Muscle of leg (tissue), 11 donors: ENCODE results near the gene PGBD4. TPM values are rescaled to one million over a fixed set of nuclear protein-coding genes. Genes with fewer than 3 reads are reported as not detected.
"Not testable (repeated sequence)": the region's sequence is repeated elsewhere in the genome, so short reads cannot be mapped to it uniquely, and the experiment has no call there.

Experiments
- DNase-seq: peaks from one replicate; pipeline ENCODE4 v3.0.0; 2013
- H3K27ac ChIP-seq: one replicate; pipeline ENCODE4 v1.5.1; 2013; ENCODE audit warnings: mild to moderate bottlenecking, low read length, control low read depth
- H3K27me3 ChIP-seq: one replicate; pipeline ENCODE4 v1.6.1; 2013; ENCODE audit warnings: low read length; ENCODE audit not compliant: control insufficient read depth, insufficient read depth
- H3K36me3 ChIP-seq: one replicate; pipeline ENCODE4 v1.6.1; 2013; ENCODE audit warnings: low read length; ENCODE audit not compliant: control insufficient read depth, insufficient read depth
- H3K4me1 ChIP-seq: one replicate; pipeline ENCODE4 v1.6.1; 2013; ENCODE audit warnings: low read length; ENCODE audit not compliant: control insufficient read depth, insufficient read depth
- H3K4me3 ChIP-seq: one replicate; pipeline ENCODE4 v1.5.1; 2013; ENCODE audit warnings: low read length, control low read depth
- H3K9me3 ChIP-seq: replicated peaks from 2 replicates; pipeline ENCODE4 v1.6.1; 2013; ENCODE audit warnings: low read depth, low read length; ENCODE audit not compliant: control insufficient read depth
- WGBS: methylation state at CpG from one replicate; pipeline ENCODE4 v1.1.5; 2013; ENCODE audit warnings: missing lambda C conversion rate; ENCODE audit not compliant: insufficient coverage; 5-methylcytosine and 5-hydroxymethylcytosine counted together
- polyA plus RNA-seq, 8 donors: library from polyadenylated mRNA; unstranded; fragments of 120-200 nt; gene quantifications; one replicate each; pipeline versions ENCODE4 v1.2.1 to v1.2.3, GENCODE V29; 2013; ENCODE audit warnings: inconsistent platforms in 1 of 8, low replicate concordance in 1 of 8; ENCODE audit not compliant: insufficient read length in 8 of 8, insufficient read depth in 1 of 8
- total RNA-seq: library from RNA; stranded (reverse); fragments of 120-200 nt; gene quantifications from one replicate; pipeline ENCODE4 v1.2.4, GENCODE V29; 2013

The PGBD4 gene
- total and polyA plus RNA-seq, 9 donors, result 1.0 to 1.9 (median 1.3) TPM

- H3K27me3 ChIP-seq, result no peaks in the 10 kb centered on the region
- no peaks in the 10 kb centered on the region for H3K4me1 ChIP-seq
- DNase-seq, result peak; percentile 51
- no peak overlapping the region for H3K4me3 ChIP-seq
- H3K36me3 ChIP-seq, result no peaks in the 10 kb centered on the region
- WGBS, result 68% methylated on average over 2 of the region's 5 CpGs
- no peak overlapping the region for H3K27ac ChIP-seq
- no peaks in the 10 kb centered on the region for H3K9me3 ChIP-seq
These were observed 8.1 kb downstream of the PGBD4 start for GRCh38 chr15:34109797-34110663.

DNA sequence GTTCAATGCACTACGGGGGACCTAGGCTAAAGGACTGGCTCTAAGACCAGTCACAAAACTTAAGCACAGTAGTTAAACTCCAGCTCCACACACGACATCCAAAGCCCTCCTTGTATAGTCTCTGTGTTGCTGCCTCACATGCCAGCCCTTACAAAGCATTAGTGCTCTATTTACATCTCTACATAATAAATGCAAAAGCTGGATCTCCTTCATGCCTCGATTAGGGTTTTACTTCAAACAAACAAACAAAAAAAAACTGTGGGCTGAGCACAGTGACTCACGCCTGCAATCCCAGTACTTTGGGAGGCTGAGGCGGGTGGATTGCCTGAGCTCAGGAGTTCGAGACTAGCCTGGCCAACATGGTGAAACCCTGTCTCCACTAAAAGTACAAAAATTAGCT, 9.6 kb downstream of the PGBD4 start:
- Histone ChIP-seq H3K9me3 (no peaks in the 10 kb centered on the region), H3K4me1 (no peaks in the 10 kb centered on the region), H3K27ac (no peak overlapping the region), H3K27me3 (no peaks in the 10 kb centered on the region), H3K36me3 (no peaks in the 10 kb centered on the region), H3K4me3 (no peak overlapping the region)
- WGBS, result 73% methylated on average over 3 of the region's 6 CpGs
- no peak for DNase-seq

- Histone ChIP-seq H3K27ac (no peak overlapping the region), H3K4me1 (peaks cover 3% of the 10 kb centered on the region), H3K36me3 (no peaks in the 10 kb centered on the region), H3K27me3 (no peaks in the 10 kb centered on the region), H3K9me3 (no peaks in the 10 kb centered on the region), H3K4me3 (no peak overlapping the region)
- WGBS, result no CpG with 5 or more reads among the region's 2 CpGs
- no peak for DNase-seq
These were observed 12.3 kb downstream of the PGBD4 start for GRCh38 chr15:34114215-34114614.

GRCh38 chr15:34114739-34115138, 12.9 kb downstream of the PGBD4 start:
- Histone ChIP-seq H3K27me3 (no peaks in the 10 kb centered on the region), H3K4me1 (peaks cover 5% of the 10 kb centered on the region), H3K27ac (no peak overlapping the region), H3K4me3 (no peak overlapping the region), H3K9me3 (no peaks in the 10 kb centered on the region), H3K36me3 (no peaks in the 10 kb centered on the region)
- 81% methylated on average over 3 of the region's 3 CpGs for WGBS
- no peak for DNase-seq

GRCh38 chr15:34116620-34117019, 14.7 kb downstream of the PGBD4 start:
- peak; percentile 70 for DNase-seq
- Histone ChIP-seq H3K27ac (peak overlapping the region; percentile 42), H3K4me3 (no peak overlapping the region), H3K9me3 (no peaks in the 10 kb centered on the region), H3K27me3 (no peaks in the 10 kb centered on the region), H3K36me3 (no peaks in the 10 kb centered on the region), H3K4me1 (peaks cover 5% of the 10 kb centered on the region)
- 56% methylated on average over 1 of the region's 2 CpGs for WGBS

GRCh38 chr15:34119291-34119690, 17.4 kb downstream of the PGBD4 start:
- H3K27me3 ChIP-seq, result no peaks in the 10 kb centered on the region
- no CpG with 5 or more reads among the region's 4 CpGs for WGBS

DNA sequence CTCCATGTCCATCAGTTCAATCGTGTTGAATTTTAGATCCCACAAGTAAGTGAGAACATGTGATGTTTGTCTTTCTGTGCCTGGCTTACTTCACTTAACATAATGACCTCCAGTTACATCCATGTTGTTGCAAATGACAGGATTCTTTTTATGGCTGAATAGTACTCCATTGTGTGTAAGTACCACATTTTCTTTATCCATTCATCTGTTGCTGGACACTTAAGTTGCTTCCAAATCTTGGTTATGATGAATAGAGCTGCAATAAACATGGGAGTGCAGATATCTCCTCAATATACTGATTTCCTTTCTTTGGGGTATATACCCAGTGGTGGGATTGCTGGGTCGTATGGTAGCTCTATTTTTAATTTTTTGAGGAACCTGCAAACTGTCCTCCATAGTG, 18.5 kb downstream of the PGBD4 start:
- not testable (repeated sequence) for H3K9me3 ChIP-seq, H3K36me3 ChIP-seq, H3K4me3 ChIP-seq, H3K27ac ChIP-seq, H3K27me3 ChIP-seq, DNase-seq
- no CpG with 5 or more reads among the region's 2 CpGs for WGBS
- peaks cover 28% of the 10 kb centered on the region for H3K4me1 ChIP-seq

More at GRCh38 chr15:34119291-34119690, 17.4 kb downstream of the PGBD4 start:
- peak overlapping the region; percentile 67 for H3K27ac ChIP-seq
- H3K4me1 ChIP-seq, result peaks cover 18% of the 10 kb centered on the region
- no peaks in the 10 kb centered on the region for H3K36me3 ChIP-seq
- H3K9me3 ChIP-seq, result no peaks in the 10 kb centered on the region
- DNase-seq, result peak; percentile 37
- H3K4me3 ChIP-seq, result no peak overlapping the region

DNA sequence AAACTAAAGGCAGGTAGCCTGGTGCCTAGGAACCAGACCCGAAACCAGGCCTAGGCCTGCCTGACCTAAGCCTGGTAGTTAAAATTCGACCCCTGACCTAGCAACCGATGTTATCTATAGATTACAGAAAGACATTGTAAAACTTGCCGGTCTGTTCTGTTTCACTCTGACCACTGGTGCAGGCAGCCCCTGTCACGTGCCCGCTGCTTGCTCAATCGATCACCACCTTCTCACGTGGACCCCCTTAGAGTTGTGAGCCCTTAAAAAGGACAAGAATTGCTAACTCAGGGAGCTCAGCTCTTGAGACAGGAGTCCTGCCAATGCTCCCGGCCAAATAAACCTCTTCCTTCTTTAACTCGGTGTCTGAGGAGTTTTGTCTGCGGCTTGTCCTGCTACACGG, 19.9 kb downstream of the PGBD4 start:
- 34% methylated on average over 7 of the region's 12 CpGs for WGBS

DNA sequence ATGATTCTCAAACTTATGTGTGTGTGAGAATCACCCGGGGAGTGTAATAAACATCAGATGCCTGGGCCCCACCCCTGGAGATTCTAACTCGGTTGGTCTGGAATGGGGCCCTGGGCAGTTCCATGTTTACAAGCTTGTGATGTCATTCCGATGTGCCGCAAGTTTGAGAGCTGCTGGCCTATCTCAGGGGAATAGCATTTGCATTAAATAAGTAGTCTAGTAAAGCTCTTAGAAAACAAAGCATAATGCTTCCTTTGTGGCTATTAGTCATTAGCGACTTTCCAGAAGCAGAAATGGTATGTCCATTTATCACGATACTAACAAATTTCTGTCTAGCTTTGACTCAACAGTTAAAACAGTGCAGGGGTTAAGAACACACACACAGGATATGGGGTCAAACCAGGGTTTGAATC, 20.9 kb downstream of the PGBD4 start:
- DNase-seq, result peak; percentile 36
- peak overlapping the region; percentile 91 for H3K27ac ChIP-seq
- WGBS, result no CpG with 5 or more reads among the region's 6 CpGs

More for the DNA sequence above, 19.9 kb downstream of the PGBD4 start:
- H3K4me3 ChIP-seq, H3K36me3 ChIP-seq, H3K27me3 ChIP-seq, DNase-seq, H3K9me3 ChIP-seq: not testable (repeated sequence)
- Histone ChIP-seq H3K4me1 (peaks cover 29% of the 10 kb centered on the region), H3K27ac (peak overlapping the region; percentile 35)

DNA sequence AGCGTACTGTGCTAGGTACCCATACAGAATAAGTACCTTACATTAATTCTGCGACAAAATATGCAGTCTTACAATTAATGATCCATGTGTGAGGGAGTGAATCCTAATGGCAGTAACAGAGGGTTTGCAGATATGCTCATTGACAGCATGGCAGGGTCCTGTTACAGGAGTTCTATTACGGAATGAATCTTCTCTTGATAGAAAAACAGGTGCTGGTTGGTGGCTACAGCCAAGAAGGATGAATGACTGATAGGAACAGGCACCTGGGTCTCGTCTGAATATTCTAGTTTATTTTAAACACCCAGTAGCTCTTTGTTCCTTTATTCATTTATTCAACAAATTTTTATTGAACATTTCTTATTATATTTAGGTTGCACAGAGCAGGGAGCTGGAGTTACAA, 22.8 kb downstream of the PGBD4 start:
- no peaks in the 10 kb centered on the region for H3K27me3 ChIP-seq
- no peaks in the 10 kb centered on the region for H3K36me3 ChIP-seq
- no peak overlapping the region for H3K4me3 ChIP-seq
- H3K27ac ChIP-seq, result peak overlapping the region; percentile 91
- WGBS, result 40% methylated on average over 1 of the region's 4 CpGs
- peak; percentile 69 for DNase-seq
- H3K4me1 ChIP-seq, result peaks cover 24% of the 10 kb centered on the region
- no peaks in the 10 kb centered on the region for H3K9me3 ChIP-seq

More for the DNA sequence above, 20.9 kb downstream of the PGBD4 start:
- Histone ChIP-seq H3K9me3 (no peaks in the 10 kb centered on the region), H3K4me1 (peaks cover 29% of the 10 kb centered on the region), H3K27me3 (no peaks in the 10 kb centered on the region), H3K4me3 (no peak overlapping the region), H3K36me3 (no peaks in the 10 kb centered on the region)
